Endothelial cell of umbilical vein (primary cell): ENCODE measurements around the gene APBB1. TPM values are rescaled to one million over a fixed set of nuclear protein-coding genes. Genes with fewer than 3 reads are reported as not detected.

Experiments used
- BruUV-seq: library from RNA; stranded (reverse); fragments of 400-500 nt; replicated peaks from 2 replicates; lab custom pipeline; 2021; lab: Mats Ljungman, UMichigan
- CTCF ChIA-PET: fragments of 300-600, 350-600 bp; sonication (Branson Sonifier 250); formaldehyde crosslinking; loops from one replicate; lab custom pipeline; 2021; ENCODE audit warnings: antibody characterized with exemption, inconsistent platforms; lab: Charles Lee
- POLR2A ChIA-PET: fragments of 300-600, 350-600 bp; sonication (Branson Sonifier 250); formaldehyde crosslinking; loops from one replicate; lab custom pipeline; 2021; ENCODE audit warnings: antibody characterized with exemption, inconsistent platforms; lab: Charles Lee
- DNase-seq: peaks from one replicate; pipeline ENCODE4 v3.0.0-alpha.2; 2011; ENCODE audit warnings: low read depth, low spot score
- FAIRE-seq: peaks from 2 replicates; lab custom pipeline; 2011; peaks lifted over from hg19 to GRCh38; lab: Jason Lieb, UNC
- H2AFZ ChIP-seq: 2 replicates; pipeline ENCODE4 v1.6.0; 2012; ENCODE audit warnings: low read depth, low read length, control low read depth, inconsistent platforms
- H3K27ac ChIP-seq: 2 replicates; pipeline ENCODE4 v1.5.1; 2011; ENCODE audit warnings: low read depth, mild to moderate bottlenecking, control low read depth, low read length, moderate library complexity; ENCODE audit not compliant: insufficient read depth
- H3K27me3 ChIP-seq, 2 experiments: 2 replicates each; pipeline versions ENCODE4 v1.6.0 to v1.6.1; 2011; ENCODE audit warnings: low read length in 2 of 2, mixed read lengths in 1 of 2; ENCODE audit not compliant: control insufficient read depth in 2 of 2, insufficient read depth in 2 of 2
- H3K36me3 ChIP-seq, 2 experiments: 2 replicates in 1 of 2; 3 replicates in 1 of 2; pipeline ENCODE4 v1.5.1; 2011; ENCODE audit warnings: low read length in 2 of 2, mild to moderate bottlenecking in 1 of 2, moderate library complexity in 1 of 2; ENCODE audit not compliant: control insufficient read depth in 2 of 2, insufficient read depth in 2 of 2; ENCODE audit errors: extremely low read depth in 1 of 2
- H3K4me1 ChIP-seq: 3 replicates; pipeline ENCODE4 v1.5.1; 2011; ENCODE audit warnings: mild to moderate bottlenecking, low read length; ENCODE audit not compliant: control insufficient read depth, insufficient read depth; ENCODE audit errors: extremely low read depth
- H3K4me2 ChIP-seq: 2 replicates; pipeline ENCODE4 v1.6.1; 2011; ENCODE audit warnings: low read length, control low read depth, mixed read lengths; ENCODE audit not compliant: insufficient read depth
- H3K4me3 ChIP-seq, 3 experiments: fragments of 200-600 bp in 1 of 3; sonication (generic), shearing (Covaris generic) in 1 of 3; replicated peaks in 1 of 3; 2 replicates each; pipeline ENCODE4 v1.5.1; 2011 to 2016; ENCODE audit warnings: control low read depth in 3 of 3, low read length in 3 of 3, mild to moderate bottlenecking in 2 of 3, inconsistent platforms in 1 of 3, low read depth in 1 of 3, moderate library complexity in 1 of 3; ENCODE audit not compliant: insufficient read depth in 1 of 3
- H3K79me2 ChIP-seq: 2 replicates; pipeline ENCODE4 v1.6.0; 2012; ENCODE audit warnings: low read length, inconsistent platforms; ENCODE audit not compliant: control insufficient read depth, insufficient read depth
- H3K9ac ChIP-seq: replicated peaks from 2 replicates; pipeline ENCODE3; 2011; ENCODE audit warnings: low read length, control low read depth; ENCODE audit not compliant: insufficient read depth; ENCODE audit errors: extremely low read depth
- H3K9me1 ChIP-seq: replicated peaks from 3 replicates; pipeline ENCODE4 v1.6.0; 2011; ENCODE audit warnings: mild to moderate bottlenecking, low read length; ENCODE audit not compliant: control insufficient read depth, insufficient read depth; ENCODE audit errors: extremely low read depth
- H3K9me3 ChIP-seq: replicated peaks from 2 replicates; pipeline ENCODE4 v1.5.1; 2012; ENCODE audit warnings: low read length, inconsistent platforms; ENCODE audit not compliant: control insufficient read depth, insufficient read depth
- H4K20me1 ChIP-seq: replicated peaks from 2 replicates; pipeline ENCODE3; 2011; ENCODE audit warnings: mild to moderate bottlenecking, low read length; ENCODE audit not compliant: control insufficient read depth, insufficient read depth; ENCODE audit errors: extremely low read depth
- EZH2 ChIP-seq: IDR thresholded peaks from 2 replicates; pipeline ENCODE4 v1.6.1; 2012; ENCODE audit warnings: borderline replicate concordance, low read depth, mild to moderate bottlenecking, moderate library complexity, low read length, inconsistent platforms; ENCODE audit not compliant: severe bottlenecking
- FOS ChIP-seq: IDR thresholded peaks from 2 replicates; pipeline ENCODE4 v1.6.1; 2011; ENCODE audit warnings: mild to moderate bottlenecking, low read length, moderate library complexity, borderline replicate concordance; ENCODE audit not compliant: insufficient read depth
- GATA2 ChIP-seq: IDR thresholded peaks from 2 replicates; pipeline ENCODE4 v1.7.0; 2011; ENCODE audit warnings: low read depth, mild to moderate bottlenecking, moderate library complexity, mixed read lengths, low read length; ENCODE audit not compliant: insufficient read length, insufficient read depth
- JUN ChIP-seq: IDR thresholded peaks from 2 replicates; pipeline ENCODE4 v1.6.1; 2011; ENCODE audit warnings: borderline replicate concordance, low read depth; ENCODE audit not compliant: insufficient read length, insufficient read depth
- MYC ChIP-seq: IDR thresholded peaks from one replicate; pipeline ENCODE4 v1.6.1; 2011; ENCODE audit warnings: mild to moderate bottlenecking, low read depth, low read length
- POLR2A ChIP-seq: IDR thresholded peaks from 2 replicates; pipeline ENCODE4 v1.6.1; 2012; ENCODE audit warnings: low read depth, mild to moderate bottlenecking, control low read depth, low read length
- POLR2AphosphoS5 ChIP-seq: IDR thresholded peaks from 2 replicates; pipeline ENCODE4 v1.6.1; 2012; ENCODE audit warnings: low read depth, mild to moderate bottlenecking, control low read depth, low read length, moderate library complexity; ENCODE audit not compliant: insufficient read depth
- dilution Hi-C: fragments of 300-500 bp; cut with MboI; formaldehyde crosslinking; loops from one replicate; pipeline ENCODE4 v1.15.0; 2019; ENCODE audit warnings: low sequenced_read_pairs; ENCODE audit not compliant: extremely low pct_ligation_motif_present
- intact Hi-C: fragments of 100-400 bp; cut with micrococcal nuclease; formaldehyde crosslinking; loops from one replicate; pipeline ENCODE4 v1.10.0; 2022
- polyA plus RNA-seq, 4 experiments: library from polyadenylated mRNA; depleted of rRNA in 3 of 4; stranded (reverse) in 3 of 4; unstranded in 1 of 4; fragments of >200 nt; gene quantifications; 2 replicates each; pipeline versions ENCODE4 v1.2.1 to v1.2.3, GENCODE V29; 2011 to 2012; ENCODE audit warnings: missing spikeins in 1 of 4
- total RNA-seq: library from RNA; stranded (reverse); gene quantifications from 2 replicates; pipeline ENCODE4 v1.2.3, GENCODE V29; 2021
- TF ChIP-seq, protein P1 (sequence below): IDR thresholded peaks from 2 replicates; pipeline ENCODE4 v1.6.1; 2011; ENCODE audit not compliant: insufficient read depth, insufficient read length
- TF ChIP-seq, protein P2 (sequence below), 2 donors: IDR thresholded peaks; 1 replicate in 1 of 2; 2 replicates in 1 of 2; pipeline ENCODE4 v1.5.1; 2011; ENCODE audit warnings: low read length in 2 of 2, mild to moderate bottlenecking in 2 of 2, moderate library complexity in 2 of 2, control low read depth in 1 of 2, inconsistent platforms in 1 of 2, low read depth in 1 of 2; ENCODE audit not compliant: insufficient read depth in 1 of 2; ENCODE audit errors: extremely low read depth in 1 of 2

APBB1 gene
- total and polyA plus RNA-seq, 2 donors (not counting 3 experiments of a cell fraction or from before 2014, with no cell fraction given) = 48.0 to 63.5 TPM

DNA sequence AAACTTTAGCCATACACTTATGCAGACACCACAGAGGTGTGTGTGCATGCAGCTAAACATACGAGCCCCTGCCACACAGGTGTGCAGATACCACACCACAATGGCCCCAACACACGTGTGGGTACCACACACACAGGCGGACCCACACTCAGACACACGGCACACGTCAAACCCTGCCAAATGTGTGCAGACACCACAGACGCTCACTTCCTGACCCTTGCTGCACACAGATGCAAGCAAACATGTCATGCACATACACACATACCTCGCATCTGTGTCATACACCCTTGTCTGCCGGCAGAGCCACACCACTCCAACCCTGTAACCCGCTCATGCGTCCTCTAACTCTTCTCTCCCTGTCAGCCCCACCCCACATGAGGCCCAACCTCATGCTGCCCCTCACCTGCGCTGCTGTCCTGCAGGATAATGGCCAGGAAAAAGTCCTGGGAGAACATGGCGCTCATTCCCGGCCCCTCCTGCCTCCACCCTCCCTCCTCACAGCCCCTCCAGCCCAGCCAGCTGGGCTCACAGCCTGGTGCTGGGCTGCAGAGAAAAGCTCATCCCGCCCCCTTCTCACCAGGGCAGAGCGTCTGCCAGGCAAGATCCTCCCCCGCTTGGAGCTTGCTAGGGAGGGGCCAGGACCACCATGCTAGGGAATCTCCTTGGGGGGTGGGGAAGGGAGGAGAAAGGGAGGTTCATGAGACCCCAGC, 14.4 kb downstream of the APBB1 start:
- H3K4me1 ChIP-seq = no peaks in the 10 kb centered on the region
- H3K27ac ChIP-seq = no peak overlapping the region
- intact Hi-C loops (no loop called here), dilution Hi-C loops (no loop called here)
- H3K9me3 ChIP-seq = no peaks in the 10 kb centered on the region
- H3K36me3 ChIP-seq = peaks cover 2 to 7% of the 10 kb centered on the region in 2 experiments
- CTCF ChIA-PET = interaction anchor here (2.4 kb wide), 1 partner anchor 39 kb away, joined by 9 read pairs; no protein-coding TSS in a partner anchor
- H4K20me1 ChIP-seq = no peaks in the 10 kb centered on the region
- POLR2A ChIA-PET = no interaction called here
- H3K27me3 ChIP-seq = no peaks in the 10 kb centered on the region
- H3K79me2 ChIP-seq = no peaks in the 10 kb centered on the region
- no TSS peak for BruUV-seq
- no peak overlapping the region for H2AFZ ChIP-seq
- DNase-seq (no peak), FAIRE-seq (no peak)
- no peak overlapping the region for H3K4me2 ChIP-seq
- no peak for TF ChIP-seq GATA2
- no peak for TF ChIP-seq MYC
- TF ChIP-seq EZH2 = no peak
- TF ChIP-seq, protein P1, sequence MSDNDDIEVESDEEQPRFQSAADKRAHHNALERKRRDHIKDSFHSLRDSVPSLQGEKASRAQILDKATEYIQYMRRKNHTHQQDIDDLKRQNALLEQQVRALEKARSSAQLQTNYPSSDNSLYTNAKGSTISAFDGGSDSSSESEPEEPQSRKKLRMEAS = no peak
- TF ChIP-seq FOS = no peak
- no peak for TF ChIP-seq JUN
- no peak for TF ChIP-seq POLR2AphosphoS5
- TF ChIP-seq, protein P2, sequence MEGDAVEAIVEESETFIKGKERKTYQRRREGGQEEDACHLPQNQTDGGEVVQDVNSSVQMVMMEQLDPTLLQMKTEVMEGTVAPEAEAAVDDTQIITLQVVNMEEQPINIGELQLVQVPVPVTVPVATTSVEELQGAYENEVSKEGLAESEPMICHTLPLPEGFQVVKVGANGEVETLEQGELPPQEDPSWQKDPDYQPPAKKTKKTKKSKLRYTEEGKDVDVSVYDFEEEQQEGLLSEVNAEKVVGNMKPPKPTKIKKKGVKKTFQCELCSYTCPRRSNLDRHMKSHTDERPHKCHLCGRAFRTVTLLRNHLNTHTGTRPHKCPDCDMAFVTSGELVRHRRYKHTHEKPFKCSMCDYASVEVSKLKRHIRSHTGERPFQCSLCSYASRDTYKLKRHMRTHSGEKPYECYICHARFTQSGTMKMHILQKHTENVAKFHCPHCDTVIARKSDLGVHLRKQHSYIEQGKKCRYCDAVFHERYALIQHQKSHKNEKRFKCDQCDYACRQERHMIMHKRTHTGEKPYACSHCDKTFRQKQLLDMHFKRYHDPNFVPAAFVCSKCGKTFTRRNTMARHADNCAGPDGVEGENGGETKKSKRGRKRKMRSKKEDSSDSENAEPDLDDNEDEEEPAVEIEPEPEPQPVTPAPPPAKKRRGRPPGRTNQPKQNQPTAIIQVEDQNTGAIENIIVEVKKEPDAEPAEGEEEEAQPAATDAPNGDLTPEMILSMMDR (IDR thresholded peaks at IDR 0.05; ENCODE audit: extremely low read depth in 1 of 2, insufficient read depth in 1 of 2, low read depth in 1 of 2, low read length in 2 of 2) = no peak
- TF ChIP-seq POLR2A = no peak
- H3K9me1 ChIP-seq = no peaks in the 10 kb centered on the region
- no peak overlapping the region for H3K4me3 ChIP-seq
- H3K9ac ChIP-seq = no peak overlapping the region
